ENCODE results near the gene APBA1.

Gene APBA1

GRCh38 chr9:69556707-69557106, 115.5 kb downstream of the APBA1 start:
- Histone ChIP-seq H3K4me1 (peaks cover 0 to 16% (median 7%) of the 10 kb centered on the region in 4 donors), H3K36me3 (no peaks in the 10 kb centered on the region), H3K9me3 (no peaks in the 10 kb centered on the region), H3K27me3 (no peaks in the 10 kb centered on the region), H3K4me3 (no peak overlapping the region), H3K27ac (no peak overlapping the region)
- intact Hi-C loops (cut with DNase I; ENCODE audit: low total_unique reads): no loop called here
- no peak for DNase-seq
- no peak for TF ChIP-seq CTCF (IDR thresholded peaks at IDR 0.05)

GRCh38 chr9:69555802-69556201, 116.4 kb downstream of the APBA1 start:
- H3K4me3 ChIP-seq: no peak overlapping the region
- no peaks in the 10 kb centered on the region for H3K9me3 ChIP-seq
- no peak for TF ChIP-seq CTCF (IDR thresholded peaks at IDR 0.05)
- no peak for DNase-seq
- intact Hi-C loops (cut with DNase I; ENCODE audit: low total_unique reads): no loop called here
- no peak overlapping the region for H3K27ac ChIP-seq
- H3K36me3 ChIP-seq: no peaks in the 10 kb centered on the region
- H3K27me3 ChIP-seq: no peaks in the 10 kb centered on the region
- H3K4me1 ChIP-seq: peaks cover 0 to 16% (median 7%) of the 10 kb centered on the region in 4 donors

- Histone ChIP-seq H3K4me1 (peaks cover 0 to 16% (median 7%) of the 10 kb centered on the region in 4 donors), H3K36me3 (no peaks in the 10 kb centered on the region), H3K9me3 (no peaks in the 10 kb centered on the region), H3K4me3 (no peak overlapping the region), H3K27ac (no peak overlapping the region), H3K27me3 (no peaks in the 10 kb centered on the region)
- DNase-seq: no peak
- intact Hi-C loops (cut with DNase I; ENCODE audit: low total_unique reads): no loop called here
- TF ChIP-seq CTCF (IDR thresholded peaks at IDR 0.05): no peak
These were observed 117.2 kb downstream of the APBA1 start for GRCh38 chr9:69554945-69555344.

- no peaks in the 10 kb centered on the region for H3K9me3 ChIP-seq
- peaks cover 0 to 7% (median under 1%) of the 10 kb centered on the region in 4 donors for H3K4me1 ChIP-seq
- no peak overlapping the region for H3K27ac ChIP-seq
- DNase-seq: no peak
- no peak overlapping the region for H3K4me3 ChIP-seq
- no peaks in the 10 kb centered on the region for H3K27me3 ChIP-seq
- no peaks in the 10 kb centered on the region for H3K36me3 ChIP-seq
- peak; percentile 67 to 68 for TF ChIP-seq CTCF (IDR thresholded peaks at IDR 0.05)
- intact Hi-C loops (cut with DNase I; ENCODE audit: low total_unique reads): no loop called here
These were observed 122.6 kb downstream of the APBA1 start for GRCh38 chr9:69549310-69550202.

GRCh38 chr9:69548681-69549080, 123.5 kb downstream of the APBA1 start:
- no peaks in the 10 kb centered on the region for H3K36me3 ChIP-seq
- no peak overlapping the region for H3K27ac ChIP-seq
- H3K9me3 ChIP-seq: no peaks in the 10 kb centered on the region
- no peaks in the 10 kb centered on the region for H3K4me1 ChIP-seq
- no peaks in the 10 kb centered on the region for H3K27me3 ChIP-seq
- no peak overlapping the region for H3K4me3 ChIP-seq
- TF ChIP-seq CTCF (IDR thresholded peaks at IDR 0.05): no peak
- DNase-seq: no peak
- intact Hi-C loops (cut with DNase I; ENCODE audit: low total_unique reads): no loop called here

All from tibial artery (tissue), 4 donors.